ENCODE results near the gene CRB3.

CRB3 gene

GRCh38 chr19:6431891-6432290 lies 32.2 kb upstream of the CRB3 start:
- FAIRE-seq (no peak), DNase-seq (ENCODE audit: low spot score) (no peak)

- DNase-seq (ENCODE audit: low spot score) (no peak), FAIRE-seq (no peak)
Measured at GRCh38 chr19:6433165-6433564, 30.9 kb upstream of the CRB3 start.

- DNase-seq (ENCODE audit: low spot score) (no peak), FAIRE-seq (no peak)
Measured at GRCh38 chr19:6433663-6434062, 30.4 kb upstream of the CRB3 start, which contains the start of gene SLC25A41. Gene SLC25A41 (minus strand): TSS chr19:6433763. CDS start chr19:6433693, 70 bp downstream.

DNA sequence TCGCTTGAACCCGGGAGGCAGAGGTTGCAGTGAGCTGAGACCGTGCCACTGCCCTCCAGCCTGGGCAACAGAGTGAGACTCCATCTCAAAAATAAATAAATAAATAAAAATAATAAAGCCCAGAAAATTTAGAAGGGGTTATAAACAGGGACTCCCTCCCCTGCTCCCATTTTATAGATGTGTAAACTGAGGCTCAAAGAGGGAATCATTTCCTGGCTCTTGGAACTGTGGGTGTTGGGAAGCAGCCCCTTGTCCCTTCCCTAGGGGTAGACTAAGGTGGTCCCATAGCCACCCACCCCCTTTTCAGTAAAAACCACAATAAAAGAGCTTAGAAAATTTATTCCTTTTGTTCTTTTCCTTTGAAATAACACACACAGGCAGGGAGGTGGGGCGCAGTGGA lies 24.3 kb upstream of the CRB3 start:
- DNase-seq (ENCODE audit: low spot score) (no peak), FAIRE-seq (no peak)

GRCh38 chr19:6440905-6441304 lies 23.2 kb upstream of the CRB3 start:
- DNase-seq (ENCODE audit: low spot score) (no peak), FAIRE-seq (no peak)

DNA sequence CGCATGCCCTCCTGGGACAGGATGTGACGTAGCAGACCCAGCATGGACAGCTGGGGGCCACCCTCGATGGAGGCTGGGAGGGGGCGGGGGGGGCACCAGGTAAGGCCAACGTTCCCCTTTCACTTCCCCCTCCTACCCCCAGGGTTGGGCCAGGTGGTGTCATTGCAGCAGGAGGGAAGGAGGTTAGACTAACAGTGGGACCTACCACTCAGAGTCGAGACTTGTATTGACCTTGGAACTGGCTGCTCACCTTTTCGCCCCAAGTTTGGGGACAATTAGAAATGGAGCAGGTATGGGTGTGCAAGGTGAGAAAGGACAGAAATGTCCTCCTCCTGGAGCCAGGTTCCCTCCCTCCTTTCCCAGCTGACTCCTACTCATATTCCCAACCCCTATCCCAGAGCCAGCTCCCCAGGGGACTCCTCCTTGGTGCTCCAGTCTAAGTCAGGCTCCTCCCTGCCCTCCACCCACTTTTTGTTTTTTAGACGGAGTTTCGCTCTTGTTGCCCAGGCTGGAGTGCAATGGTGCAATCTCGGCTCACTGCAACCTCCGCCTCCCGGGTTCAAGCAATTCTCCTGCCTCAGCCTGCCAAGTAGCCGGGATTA lies 21.9 kb upstream of the CRB3 start:
- FAIRE-seq = no peak
- DNase-seq (ENCODE audit: low spot score) = no peak

DNA sequence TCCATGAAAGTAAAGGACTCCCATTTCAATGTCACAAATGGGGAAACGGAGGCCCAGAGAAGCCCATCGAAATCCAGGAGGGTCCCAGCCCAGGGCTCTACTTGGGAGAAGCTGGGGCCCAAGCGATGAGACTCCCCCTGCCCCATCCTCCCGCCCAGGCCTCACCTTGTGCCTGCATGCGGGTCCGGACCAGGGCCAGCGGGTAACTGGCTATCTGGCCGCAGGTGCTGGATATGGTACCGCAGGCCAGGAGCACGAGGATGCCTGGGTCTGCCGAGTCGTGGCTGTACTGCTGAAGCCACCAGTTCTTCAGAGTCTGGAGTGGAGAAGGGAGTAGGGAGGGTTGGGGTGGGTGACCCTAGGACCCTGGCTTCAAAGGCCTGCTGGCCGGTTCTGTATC lies 20.1 kb upstream of the CRB3 start:
- no peak for FAIRE-seq
- no peak for DNase-seq (ENCODE audit: low spot score)

- FAIRE-seq (no peak), DNase-seq (ENCODE audit: low spot score) (no peak)
Measured at GRCh38 chr19:6446452-6446851, 17.6 kb upstream of the CRB3 start.

DNA sequence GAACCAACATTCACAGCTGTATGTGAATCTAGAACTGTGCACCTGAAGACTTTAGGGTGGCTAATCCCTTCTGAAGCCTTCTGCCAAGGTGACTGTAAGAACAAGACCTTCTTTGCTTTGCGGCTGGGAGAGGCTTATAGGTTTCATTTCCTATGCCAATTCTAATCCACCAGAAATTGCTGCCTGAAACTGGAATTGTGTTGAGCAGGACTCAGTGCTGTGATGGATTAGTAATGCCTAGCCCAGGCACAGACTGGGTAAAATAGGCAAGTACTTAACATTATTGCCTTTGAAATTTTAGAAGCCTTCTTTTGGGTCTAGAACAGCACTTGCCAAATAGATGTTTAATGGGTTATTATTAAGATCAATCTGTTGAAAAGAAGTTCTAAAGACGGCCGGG lies 16.0 kb upstream of the CRB3 start:
- DNase-seq (ENCODE audit: low spot score) (no peak), FAIRE-seq (no peak)

GRCh38 chr19:6450166-6450565 lies 13.9 kb upstream of the CRB3 start:
- no peak for DNase-seq (ENCODE audit: low spot score)
- no peak for FAIRE-seq

DNA sequence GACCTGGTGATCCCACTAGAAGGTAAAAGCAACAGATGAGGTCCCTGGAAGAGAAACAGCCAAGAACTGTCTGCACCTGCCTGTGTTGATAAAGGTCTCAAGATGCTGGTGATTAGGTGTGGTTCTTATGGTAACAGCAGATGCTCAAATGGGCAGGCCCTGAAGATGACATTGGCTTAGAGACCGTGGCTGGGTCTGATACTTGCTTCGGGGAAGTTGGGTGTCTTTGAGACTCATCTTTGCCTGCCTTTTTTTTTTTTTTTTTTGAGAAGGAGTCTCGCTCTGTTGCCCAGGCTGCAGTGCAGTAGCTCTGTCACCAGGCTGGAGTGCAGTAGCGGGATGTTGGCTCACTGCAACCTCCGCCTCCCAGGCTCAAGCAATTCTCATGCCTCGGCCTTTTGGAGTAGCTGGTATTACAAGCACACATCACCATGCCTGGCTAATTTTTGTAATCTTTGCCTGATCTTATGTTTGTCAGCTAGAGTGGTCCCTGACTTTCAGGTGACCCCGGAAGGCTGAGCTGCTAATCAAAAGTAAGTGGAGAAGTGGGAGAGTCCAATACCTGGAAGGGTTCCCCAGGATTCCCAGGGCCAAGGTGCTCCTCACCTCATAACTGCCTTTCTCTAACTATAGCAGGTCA lies 12.4 kb upstream of the CRB3 start:
- DNase-seq (ENCODE audit: low spot score) (no peak), FAIRE-seq (no peak)

DNA sequence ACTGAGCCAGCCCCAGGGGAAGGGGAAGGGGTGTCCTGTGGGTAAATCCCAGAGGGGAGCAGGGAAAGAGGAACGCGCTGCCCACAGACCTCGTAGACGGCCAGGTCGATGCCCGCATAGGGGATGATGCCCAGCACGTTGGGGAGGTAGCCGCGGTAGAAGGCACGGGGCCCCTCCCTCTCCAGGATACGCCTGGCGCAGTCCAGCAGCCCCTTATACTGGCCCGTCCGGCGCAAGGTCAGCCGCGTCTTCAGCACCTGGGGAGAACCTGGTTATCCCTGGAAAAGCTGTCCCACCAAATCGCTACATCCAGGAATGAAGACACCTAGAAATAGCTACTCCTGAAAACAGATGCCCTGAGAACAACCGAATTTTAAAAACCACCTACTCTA lies 11.9 kb upstream of the CRB3 start:
- DNase-seq (ENCODE audit: low spot score) (no peak), FAIRE-seq (no peak)

GRCh38 chr19:6452899-6453298 lies 11.2 kb upstream of the CRB3 start:
- FAIRE-seq = no peak
- no peak for DNase-seq (ENCODE audit: low spot score)

- FAIRE-seq = no peak
Measured at GRCh38 chr19:6453951-6454565, 10.0 kb upstream of the CRB3 start.

DNA sequence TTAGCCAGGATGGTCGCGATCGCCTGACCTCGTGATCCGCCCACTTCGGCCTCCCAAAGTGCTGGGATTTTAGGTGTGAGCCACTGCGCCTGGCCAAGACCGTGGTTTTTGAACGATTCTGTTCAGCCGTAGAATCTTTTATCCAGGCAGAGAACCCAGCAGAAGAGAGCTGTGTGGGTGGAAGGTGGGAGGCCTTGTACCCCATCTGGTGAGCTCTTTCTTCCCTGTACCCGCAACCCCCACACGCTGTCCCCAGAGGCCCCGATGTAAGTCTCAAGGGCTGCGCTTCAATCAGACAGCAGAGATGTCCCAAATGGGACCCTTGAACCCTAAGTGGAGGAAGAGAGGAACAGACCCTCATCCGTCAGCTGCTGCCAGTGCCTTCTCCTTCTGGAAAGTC lies 8.1 kb upstream of the CRB3 start:
- no peak for FAIRE-seq

More at GRCh38 chr19:6453951-6454565, 10.0 kb upstream of the CRB3 start:
- no peak for DNase-seq (ENCODE audit: low spot score)

DNA sequence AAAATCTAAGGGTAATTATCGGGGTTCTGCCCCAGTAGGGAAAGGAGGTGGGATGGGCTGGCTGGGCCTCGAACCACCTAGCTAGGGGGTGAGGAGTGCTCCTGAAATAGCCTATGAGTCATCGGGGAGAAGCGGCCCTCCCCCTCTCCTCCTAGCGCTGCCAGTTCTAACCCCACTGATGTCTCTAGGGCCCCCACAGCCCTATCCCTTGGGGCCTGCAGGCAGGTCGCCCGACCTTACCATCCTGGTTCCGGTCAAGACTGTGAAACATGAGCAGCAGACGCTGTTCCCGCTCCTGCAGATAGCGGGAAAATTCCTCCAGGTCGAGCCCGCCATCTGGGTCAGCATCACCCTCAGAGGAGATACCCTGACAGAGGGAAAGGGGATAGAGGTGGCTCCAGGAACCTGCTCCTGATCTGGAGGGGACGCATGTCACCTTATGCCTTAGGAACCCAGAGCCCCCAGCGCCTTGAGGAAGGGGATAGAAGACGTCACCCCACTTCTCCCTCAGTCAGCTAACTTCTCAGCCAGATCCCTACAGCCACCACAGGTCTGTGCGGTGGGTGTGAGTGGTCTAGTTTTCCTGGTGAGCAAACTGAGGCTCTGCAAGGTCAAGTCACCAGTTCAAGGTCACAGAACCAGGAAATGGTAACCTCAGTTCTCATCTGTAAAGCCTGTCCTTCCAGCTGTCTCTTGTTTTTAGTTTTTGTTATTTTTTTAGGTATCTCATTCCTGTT lies 5.9 kb upstream of the CRB3 start:
- DNase-seq (ENCODE audit: low spot score) (no peak), FAIRE-seq (no peak)

More for the DNA sequence above, 8.1 kb upstream of the CRB3 start:
- no peak for DNase-seq (ENCODE audit: low spot score)

GRCh38 chr19:6458695-6459261 lies 5.3 kb upstream of the CRB3 start:
- no peak for FAIRE-seq
- DNase-seq (ENCODE audit: low spot score) = no peak

DNA sequence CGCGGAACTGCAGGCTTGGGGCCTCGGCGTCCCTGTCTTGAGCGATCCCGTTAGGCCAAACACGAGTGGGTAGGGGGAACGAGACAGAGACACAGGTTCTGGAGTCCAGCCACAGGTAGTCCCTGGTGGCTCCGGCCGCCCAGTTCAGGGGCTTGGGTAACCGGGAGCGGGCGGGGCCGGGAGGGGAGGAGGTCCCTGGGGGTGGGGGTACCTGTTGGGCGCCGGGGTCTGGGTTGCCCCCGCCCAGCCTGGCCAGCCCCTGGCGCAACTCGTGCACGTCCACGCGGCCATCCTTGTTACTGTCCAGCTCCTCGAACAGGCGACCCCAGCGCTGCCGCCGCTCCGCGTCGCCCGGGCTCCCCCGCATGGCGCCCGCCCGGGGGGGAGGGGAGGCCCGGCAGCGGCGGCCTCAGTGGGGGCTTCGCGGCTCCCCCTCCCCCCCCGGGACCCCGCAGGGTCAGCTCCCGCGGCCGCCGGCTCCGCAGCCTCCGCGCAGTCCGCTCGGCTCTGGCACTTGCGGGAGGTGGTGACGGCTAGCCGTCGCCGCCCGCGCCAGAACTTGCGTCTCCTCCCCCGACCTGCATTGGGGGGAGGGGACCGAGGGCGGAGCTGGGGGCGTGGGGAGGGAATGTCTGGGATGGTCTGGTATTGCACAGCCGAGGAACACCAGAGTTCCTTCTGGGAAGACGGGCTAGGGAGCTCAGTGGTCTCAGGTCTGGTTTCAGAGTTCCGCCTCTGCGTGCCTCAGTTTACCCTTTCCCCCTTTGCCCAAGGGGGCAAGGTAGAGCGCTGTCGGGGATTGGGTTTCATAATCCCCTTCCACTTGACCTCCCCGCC lies 4.6 kb upstream of the CRB3 start, which contains the start of gene SLC25A23:
TSS of gene SLC25A23 (minus strand) at position 531 of the 837 bp plus-strand sequence. CDS start at position 367, 164 bp downstream.
- DNase-seq (ENCODE audit: low spot score) = peak; percentile 31
- FAIRE-seq = no peak

DNA sequence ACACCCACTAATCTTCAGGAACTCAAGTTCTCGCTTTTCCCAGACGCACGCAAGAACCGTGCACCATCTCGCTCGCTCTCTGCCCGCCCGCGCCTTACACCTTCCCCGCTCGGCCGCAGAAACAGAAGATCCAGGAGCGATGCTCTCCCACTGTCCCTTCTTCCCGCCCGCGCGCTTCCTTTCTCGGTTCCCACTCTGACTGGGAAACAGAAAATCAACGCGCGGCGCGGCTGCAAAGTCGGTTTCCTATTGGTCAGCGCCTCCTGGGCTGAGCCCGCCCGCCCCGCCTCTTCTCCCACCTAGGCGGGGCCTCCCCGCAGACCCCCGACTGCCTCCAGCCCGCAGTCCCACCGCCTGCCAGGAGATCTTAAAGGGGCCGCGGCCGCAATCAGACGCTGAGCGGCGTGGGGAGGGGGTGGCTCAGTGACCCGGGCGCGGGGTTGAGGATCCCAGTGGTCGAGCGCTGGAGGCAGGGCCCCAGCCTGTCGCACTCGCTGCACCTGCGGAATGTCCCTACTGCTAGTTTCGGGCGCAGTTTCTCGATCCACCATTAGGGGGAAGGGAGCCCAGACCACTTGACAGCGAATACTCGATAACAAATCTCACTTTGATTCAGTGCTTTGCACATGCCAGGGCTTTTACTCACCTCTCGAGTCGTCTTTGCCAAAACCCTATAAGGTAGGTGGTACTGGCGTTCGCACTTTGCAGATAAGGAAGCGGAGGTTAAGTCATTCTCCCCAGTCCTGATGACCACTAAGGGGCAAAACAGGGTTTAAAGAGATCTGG lies 3.8 kb upstream of the CRB3 start:
- FAIRE-seq = peak; percentile 87

DNA sequence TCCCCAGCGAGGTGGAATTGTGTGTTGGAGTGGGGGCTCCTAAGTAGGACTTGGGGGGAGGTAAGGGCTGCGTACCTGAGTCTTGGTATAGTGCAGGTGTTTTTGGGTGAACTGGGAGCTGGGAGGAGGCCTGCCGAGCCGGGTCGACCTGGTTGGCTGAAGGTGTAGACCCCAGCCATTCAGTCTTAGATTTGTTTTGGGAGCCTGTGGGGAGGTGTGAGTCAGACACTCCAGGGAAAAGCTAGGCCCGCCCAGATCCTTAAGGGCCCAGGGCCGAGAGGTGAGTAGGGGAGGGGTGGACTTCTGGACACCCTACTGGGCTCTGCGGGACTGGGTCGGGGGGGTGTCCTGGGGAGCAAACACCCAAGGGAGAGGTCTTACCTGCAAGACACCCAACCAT lies 935 bp downstream of the CRB3 start:
- DNase-seq (ENCODE audit: low spot score) (no peak), FAIRE-seq (no peak)

More for the DNA sequence above, 3.8 kb upstream of the CRB3 start:
- peak; percentile 93 for DNase-seq (ENCODE audit: low spot score)

Measured in RCC 7860 (cell line).